AG04450 (cell line): Measurements from ENCODE around the gene ZNF605. TPM values are rescaled to one million over a fixed set of nuclear protein-coding genes. Genes with fewer than 3 reads are reported as not detected.
A peak's percentile ranks its signal among the peaks of the same experiment; 100 is the strongest.

Source experiments
- CTCF ChIA-PET: fragments of 300-600, 350-600 bp; formaldehyde crosslinking; extraction: SDS; loops from one replicate; lab custom pipeline; 2022; ENCODE audit warnings: antibody characterized with exemption, inconsistent platforms; lab: Charles Lee
- POLR2A ChIA-PET: fragments of 350-600 bp; formaldehyde crosslinking; extraction: SDS; loops from one replicate; lab custom pipeline; 2021; ENCODE audit warnings: antibody characterized with exemption, inconsistent platforms; lab: Yijun Ruan, JAX
- DNase-seq: peaks from one replicate; pipeline ENCODE4 v3.0.0-alpha.2; 2011; ENCODE audit warnings: low read depth, low spot score
- H3K27ac ChIP-seq: one replicate; pipeline ENCODE4 v1.5.1; 2012; ENCODE audit warnings: low read depth, low read length, control low read depth
- H3K27me3 ChIP-seq: one replicate; pipeline ENCODE4 v1.6.0; 2012; ENCODE audit warnings: low read length; ENCODE audit not compliant: control insufficient read depth, insufficient read depth
- H3K4me3 ChIP-seq: 2 replicates; pipeline ENCODE4 v1.5.1; 2011; ENCODE audit warnings: mild to moderate bottlenecking, low read depth, low read length, control low read depth
- H3K9me3 ChIP-seq: 2 replicates; pipeline ENCODE4 v1.5.1; 2012; ENCODE audit warnings: low read length; ENCODE audit not compliant: control insufficient read depth, insufficient read depth
- polyA plus RNA-seq: library from polyadenylated mRNA; depleted of rRNA; stranded (reverse); fragments of >200 nt; gene quantifications from 2 replicates; pipeline ENCODE4 v1.2.3, GENCODE V29; 2011
- TF ChIP-seq, protein P1 (sequence below): IDR thresholded peaks from 2 replicates; pipeline ENCODE4 v1.5.1; 2011; ENCODE audit warnings: low read depth, low read length, control low read depth, inconsistent platforms

The ZNF605 gene
- polyA plus RNA-seq, 1 experiment = 13.6 TPM

GRCh38 chr12:132904718-132905328 is 51.3 kb downstream of the ZNF605 start:
- H3K9me3 ChIP-seq = peaks cover 63% of the 10 kb centered on the region
- DNase-seq = no peak
- no peaks in the 10 kb centered on the region for H3K27me3 ChIP-seq
- POLR2A ChIA-PET = no interaction called here
- no peak overlapping the region for H3K4me3 ChIP-seq
- H3K27ac ChIP-seq = no peak overlapping the region
- TF ChIP-seq, protein P1, sequence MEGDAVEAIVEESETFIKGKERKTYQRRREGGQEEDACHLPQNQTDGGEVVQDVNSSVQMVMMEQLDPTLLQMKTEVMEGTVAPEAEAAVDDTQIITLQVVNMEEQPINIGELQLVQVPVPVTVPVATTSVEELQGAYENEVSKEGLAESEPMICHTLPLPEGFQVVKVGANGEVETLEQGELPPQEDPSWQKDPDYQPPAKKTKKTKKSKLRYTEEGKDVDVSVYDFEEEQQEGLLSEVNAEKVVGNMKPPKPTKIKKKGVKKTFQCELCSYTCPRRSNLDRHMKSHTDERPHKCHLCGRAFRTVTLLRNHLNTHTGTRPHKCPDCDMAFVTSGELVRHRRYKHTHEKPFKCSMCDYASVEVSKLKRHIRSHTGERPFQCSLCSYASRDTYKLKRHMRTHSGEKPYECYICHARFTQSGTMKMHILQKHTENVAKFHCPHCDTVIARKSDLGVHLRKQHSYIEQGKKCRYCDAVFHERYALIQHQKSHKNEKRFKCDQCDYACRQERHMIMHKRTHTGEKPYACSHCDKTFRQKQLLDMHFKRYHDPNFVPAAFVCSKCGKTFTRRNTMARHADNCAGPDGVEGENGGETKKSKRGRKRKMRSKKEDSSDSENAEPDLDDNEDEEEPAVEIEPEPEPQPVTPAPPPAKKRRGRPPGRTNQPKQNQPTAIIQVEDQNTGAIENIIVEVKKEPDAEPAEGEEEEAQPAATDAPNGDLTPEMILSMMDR = peak; percentile 50
- CTCF ChIA-PET = interaction anchor here (0.7 kb wide), 1 partner anchor 35 kb away, joined by 3 read pairs; no protein-coding TSS in a partner anchor

DNA sequence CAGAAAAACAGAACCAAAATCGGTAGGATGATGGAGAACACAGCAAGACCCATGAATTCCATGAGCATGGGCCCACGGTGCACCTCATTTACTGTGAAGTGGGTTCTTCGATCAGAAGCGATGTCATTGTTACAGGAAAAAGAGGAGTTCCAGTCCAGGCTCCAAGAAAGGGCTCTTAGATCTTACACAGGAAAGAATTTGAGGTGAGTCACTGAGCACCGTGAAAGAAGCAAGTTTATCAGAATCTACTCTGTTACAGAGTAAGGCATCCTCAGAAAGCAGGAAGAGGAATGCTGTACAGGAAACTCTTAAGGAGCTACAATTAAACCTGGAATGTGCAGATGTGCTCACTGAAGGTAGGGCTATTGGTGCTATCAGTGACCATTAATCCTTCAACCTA is 57.1 kb downstream of the ZNF605 start:
- ChIA-PET CTCF (no interaction called here), POLR2A (no interaction called here)
- TF ChIP-seq, protein P1 = no peak
- Histone ChIP-seq H3K27me3 (no peaks in the 10 kb centered on the region), H3K4me3 (no peak overlapping the region), H3K27ac (no peak overlapping the region), H3K9me3 (peaks cover 30% of the 10 kb centered on the region)
- no peak for DNase-seq

DNA sequence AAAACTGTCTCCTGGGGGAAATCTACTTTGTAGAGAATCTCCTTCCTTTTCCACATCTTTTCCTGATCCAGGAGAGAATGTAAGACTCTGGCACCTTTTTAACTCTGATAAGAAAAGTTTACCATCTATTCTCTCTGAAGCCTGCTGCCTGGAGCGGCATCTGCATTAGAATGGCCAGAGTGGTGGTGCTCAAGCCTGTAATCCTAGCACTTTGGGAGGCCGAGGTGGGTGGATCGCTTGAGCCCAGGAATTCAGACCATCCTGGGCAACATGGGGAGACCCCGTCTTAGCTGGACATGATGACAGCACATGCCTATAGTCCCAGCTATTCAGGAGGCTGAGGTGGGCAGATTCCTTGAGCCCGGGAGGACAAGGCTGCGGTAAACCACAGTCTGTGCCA is 67.3 kb downstream of the ZNF605 start:
- ChIA-PET CTCF (no interaction called here), POLR2A (no interaction called here)
- DNase-seq = no peak
- Histone ChIP-seq H3K9me3 (peaks cover 19% of the 10 kb centered on the region), H3K4me3 (no peak overlapping the region), H3K27me3 (no peaks in the 10 kb centered on the region), H3K27ac (no peak overlapping the region)
- TF ChIP-seq, protein P1 = no peak

- POLR2A ChIA-PET = interaction anchor here (0.9 to 1.0 kb wide), 3 partner anchors 99 to 242 kb away, joined by 5 to 6 read pairs (median 6); partner anchors contain the start of genes ZNF10 and ZNF891
- peak; percentile 90 for DNase-seq
- CTCF ChIA-PET = no interaction called here
- H3K9me3 ChIP-seq = peaks cover 24% of the 10 kb centered on the region
- no peaks in the 10 kb centered on the region for H3K27me3 ChIP-seq
- H3K27ac ChIP-seq = peak within 1 kb of the TSS; percentile 94
- TF ChIP-seq, protein P1 = no peak
- H3K4me3 ChIP-seq = peak within 1 kb of the TSS; percentile 82
Observed at GRCh38 chr12:132887513-132888351, 68.4 kb downstream of the ZNF605 start, which contains the start of gene CHFR. Gene CHFR (minus strand): TSS chr12:132887605. CDS start chr12:132887328, 277 bp downstream.
